Effector CD8-positive, alpha-beta T cell (primary cell): ENCODE results near the gene RAD51C.
"Not testable (repeated sequence)": the region's sequence is repeated elsewhere in the genome, so short reads cannot be mapped to it uniquely, and the experiment has no call there.

Experiments used
- DNase-seq: peaks from one replicate; lab custom pipeline; 2025; lab: John Stamatoyannopoulos, UW

RAD51C gene

DNA sequence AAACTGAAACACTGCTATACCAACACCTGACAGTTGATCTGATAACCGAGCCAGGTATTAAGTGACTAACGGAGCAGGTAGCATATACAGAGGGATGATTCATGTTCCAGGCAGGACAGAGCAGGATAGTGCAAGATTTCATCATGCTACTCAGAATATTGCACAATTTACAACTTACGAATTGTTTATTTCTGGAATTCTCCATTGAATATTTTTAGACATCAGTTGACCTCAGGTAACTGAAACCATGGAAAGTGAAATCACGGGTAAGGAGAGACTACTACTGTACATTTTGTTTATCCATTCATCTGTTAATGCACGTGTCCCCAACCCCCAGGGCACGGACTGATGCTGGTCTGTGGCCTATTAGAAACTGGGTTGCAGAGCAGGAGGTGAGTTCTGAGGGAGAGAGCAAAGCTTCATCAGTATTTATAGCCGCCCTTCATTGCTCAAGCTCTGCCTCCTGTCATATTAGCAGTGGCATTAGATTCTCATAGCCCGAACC is 48.8 kb downstream of the RAD51C start:
- DNase-seq: no peak

DNA sequence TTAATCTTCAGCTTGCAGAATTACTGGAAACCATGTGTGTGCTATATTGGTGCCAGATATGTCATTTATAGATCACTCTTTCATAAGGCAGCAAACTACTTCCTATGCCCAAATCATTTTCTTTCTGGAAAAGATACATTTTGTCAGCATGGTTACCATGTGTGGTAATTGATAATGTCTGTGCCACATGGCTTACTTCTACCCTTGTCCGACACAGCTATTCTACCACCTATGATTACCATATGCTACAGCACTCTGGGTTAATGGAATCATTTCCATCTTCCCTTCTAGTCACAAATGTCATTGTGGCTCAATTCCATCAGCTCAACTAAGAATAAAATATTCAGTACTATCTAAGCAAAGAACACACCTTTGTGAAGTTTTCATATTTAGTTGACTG is 55.3 kb downstream of the RAD51C start:
- DNase-seq: no peak

DNA sequence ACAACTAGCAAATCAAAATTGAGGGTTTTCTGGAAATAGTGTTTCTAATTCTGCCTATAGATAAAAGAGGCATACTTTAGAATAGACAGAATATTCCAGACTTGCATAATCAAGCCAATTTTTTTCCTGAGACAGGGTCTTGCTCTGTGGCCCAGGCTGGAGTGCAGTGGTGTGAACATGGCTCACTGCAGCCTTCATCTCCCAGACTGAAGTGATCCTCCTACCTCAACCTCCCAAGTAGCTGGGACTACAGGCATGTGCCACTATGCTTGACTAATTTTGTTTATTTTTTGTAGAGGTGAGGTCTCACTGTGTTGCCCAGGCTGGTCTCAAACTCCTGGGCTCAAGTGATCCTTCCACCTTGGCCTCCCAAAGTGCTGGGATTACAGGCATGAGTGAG is 57.2 kb downstream of the RAD51C start:
- DNase-seq: not testable (repeated sequence)

DNA sequence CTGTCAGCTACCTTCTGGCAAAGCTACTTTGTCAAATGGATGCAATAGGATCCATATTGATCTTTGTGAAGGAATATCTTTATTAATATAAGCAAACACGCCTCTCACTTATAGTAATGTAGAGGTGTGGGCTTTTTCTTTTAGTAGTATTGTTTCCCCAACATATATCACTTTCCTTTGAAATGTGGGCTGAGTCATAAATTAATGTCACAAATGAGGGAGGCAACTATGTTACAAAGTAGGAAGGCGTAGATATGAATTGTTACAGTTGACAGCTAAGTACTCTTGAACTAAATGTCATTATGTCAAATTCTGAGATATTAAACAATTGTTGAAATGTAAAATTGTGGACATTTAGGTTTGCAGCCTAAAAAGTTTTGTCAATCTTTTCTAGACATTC is 60.6 kb downstream of the RAD51C start:
- DNase-seq: no peak

DNA sequence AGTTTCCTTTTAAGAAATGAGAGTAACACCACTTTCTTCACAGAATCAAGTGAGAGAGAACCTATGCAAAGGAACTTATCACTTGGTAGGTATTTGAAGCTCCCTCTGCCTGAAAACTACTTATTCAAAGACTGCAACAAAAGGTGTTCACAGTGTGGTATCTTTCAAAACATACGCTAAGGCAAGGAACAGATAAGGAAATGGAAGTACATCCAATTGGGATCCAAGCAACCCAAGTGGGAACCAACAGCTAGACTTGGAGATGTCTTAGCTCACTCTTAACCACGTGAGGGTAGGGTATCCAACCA is 62.8 kb downstream of the RAD51C start:
- DNase-seq: no peak

DNA sequence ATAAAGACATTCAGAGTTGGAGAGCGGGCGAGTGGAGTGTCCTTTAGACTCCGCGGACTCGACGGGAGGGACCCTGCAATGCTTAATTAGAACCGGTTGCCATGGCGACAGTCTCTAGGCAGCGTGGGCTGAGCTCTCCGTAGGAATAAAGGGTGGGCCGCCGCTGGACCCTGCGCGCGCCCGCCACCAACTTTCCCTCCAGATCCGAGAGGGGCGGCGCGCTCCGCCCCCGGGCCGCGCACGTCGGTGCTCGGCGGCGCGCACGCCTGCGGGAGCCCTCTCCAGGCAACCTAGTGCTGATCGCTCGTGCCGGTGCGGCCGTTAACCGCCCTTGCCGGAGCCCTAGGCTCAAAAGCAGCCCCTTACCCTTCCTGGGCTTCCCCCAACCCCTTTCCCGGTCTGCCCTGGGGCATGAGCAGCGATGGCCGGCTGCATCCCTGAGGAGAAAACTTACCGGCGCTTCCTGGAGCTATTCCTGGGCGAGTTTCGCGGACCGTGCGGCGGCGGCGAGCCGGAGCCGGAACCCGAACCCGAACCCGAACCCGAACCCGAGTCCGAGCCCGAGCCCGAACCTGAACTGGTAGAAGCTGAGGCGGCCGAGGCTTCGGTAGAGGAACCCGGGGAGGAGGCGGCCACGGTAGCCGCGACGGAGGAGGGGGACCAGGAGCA is 63.3 kb downstream of the RAD51C start, which contains the start of gene PPM1E:
Gene PPM1E, plus strand, starts transcription at position 278 of the 669 bp plus-strand sequence.
- DNase-seq: no peak

DNA sequence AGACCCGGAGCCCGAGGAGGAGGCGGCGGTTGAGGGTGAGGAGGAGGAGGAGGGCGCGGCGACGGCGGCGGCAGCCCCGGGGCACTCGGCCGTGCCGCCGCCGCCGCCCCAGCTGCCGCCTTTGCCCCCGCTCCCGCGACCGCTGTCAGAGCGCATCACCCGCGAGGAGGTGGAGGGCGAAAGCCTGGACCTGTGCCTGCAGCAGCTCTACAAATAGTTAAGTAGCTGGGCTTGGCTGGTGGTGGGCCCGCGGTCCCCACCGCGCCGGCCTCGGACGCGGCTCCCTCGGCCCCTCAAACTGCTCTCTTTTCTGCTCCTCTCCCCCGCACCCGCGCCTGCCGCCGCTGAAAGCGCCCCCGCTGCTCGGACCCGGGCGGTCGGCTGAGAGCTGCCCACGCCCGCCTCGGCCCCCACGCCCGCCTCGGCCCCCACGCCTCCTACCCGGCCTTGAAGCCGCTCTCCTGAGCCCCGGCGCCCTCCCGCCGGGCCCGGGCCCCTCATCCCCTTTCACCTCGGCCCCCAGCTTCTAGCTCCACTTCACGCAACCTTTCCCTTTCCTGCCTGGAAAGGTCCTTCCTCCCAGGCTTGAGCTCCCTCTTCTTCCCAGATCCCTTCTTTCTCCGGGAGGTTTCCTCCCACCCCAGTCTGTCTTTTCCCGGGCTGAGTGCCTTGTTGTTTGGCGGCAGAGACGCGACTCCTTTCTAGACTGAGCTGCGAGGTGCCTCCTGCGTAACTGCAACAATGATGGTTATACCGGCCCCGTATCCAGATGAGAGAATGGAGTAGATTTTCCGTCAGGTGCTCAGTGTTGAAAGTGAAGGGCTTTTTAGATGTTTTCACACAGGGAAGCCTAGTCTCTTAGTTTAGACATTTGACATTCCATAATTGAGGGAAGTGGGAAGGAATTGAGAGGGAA is 64.1 kb downstream of the RAD51C start:
- no peak for DNase-seq

DNA sequence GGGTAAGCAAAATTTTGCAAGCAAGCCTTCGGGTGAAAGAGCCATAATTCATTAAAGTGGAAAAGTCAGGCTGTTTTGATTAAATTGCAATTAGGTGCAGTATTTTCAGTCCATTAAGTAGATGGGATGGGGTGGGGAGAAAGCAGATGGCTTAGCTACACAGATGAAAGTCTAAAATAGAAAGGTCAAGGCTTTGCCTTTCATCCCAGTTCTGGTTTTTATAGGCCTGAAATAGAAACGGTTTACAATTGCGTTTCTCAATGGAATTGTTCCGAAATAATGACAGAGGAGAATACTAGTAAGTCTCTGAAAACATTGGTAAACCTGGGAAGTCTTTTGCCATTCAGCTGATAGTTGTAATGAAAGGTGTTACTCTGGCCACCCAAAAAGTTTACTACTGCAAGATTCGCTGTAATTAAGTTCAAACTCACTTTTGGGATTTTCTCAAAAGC is 64.8 kb downstream of the RAD51C start:
- no peak for DNase-seq

DNA sequence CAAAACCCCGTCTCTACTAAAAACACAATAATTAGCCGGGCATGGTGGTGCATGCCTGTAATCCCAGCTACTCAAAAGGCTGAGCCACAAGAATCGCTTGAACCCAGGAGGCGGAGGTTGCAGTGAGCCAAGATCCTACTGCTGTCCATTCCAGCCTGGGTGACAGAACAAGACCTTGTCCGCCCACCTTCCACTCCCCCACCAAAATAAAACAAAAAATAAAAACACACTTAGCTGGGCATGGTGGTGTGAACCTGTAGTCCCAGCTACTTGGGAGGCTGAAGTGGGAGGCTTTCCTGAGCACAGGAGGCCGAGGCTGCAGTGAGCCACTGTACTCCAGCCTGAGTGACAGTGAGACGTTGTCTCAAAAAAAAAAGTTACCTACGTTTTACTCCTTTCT is 66.5 kb downstream of the RAD51C start:
- DNase-seq: no peak

DNA sequence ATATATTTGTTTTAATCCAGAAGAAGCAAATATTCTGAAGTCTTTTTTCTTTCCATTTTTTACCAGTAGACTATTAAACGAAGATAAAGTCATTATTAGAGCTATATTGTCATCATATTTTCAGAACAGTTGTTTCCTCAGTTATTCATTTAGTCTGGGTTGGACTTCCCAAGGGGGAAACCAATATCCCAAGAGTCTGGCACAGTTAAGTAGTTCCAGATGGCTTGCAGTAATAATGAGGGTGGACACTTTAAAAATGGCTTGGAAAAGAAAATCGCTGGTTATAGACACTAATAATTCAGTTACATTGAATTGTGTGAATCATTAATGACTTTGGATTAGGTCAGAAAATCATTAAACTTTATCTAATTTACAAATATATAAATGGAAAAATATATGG is 67.1 kb downstream of the RAD51C start:
- DNase-seq: no peak

DNA sequence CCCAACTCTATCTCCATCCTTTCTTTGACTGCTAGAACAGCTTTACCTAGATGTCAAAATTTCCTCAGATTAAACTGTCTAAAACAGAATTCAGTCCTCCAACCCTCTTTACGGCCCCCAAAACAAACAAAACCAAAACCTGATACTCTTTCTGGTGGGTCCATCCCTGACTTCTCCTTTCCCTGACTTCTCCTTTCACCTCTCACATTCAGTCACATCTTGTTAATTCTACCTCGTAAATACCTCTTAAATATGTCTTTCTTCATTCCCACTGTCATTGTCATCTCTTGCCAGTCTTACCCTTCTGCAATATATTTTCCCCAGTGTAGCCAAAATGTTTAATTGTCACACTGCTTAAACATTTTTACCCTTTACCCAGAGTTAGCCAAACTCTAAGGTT is 67.8 kb downstream of the RAD51C start:
- no peak for DNase-seq

DNA sequence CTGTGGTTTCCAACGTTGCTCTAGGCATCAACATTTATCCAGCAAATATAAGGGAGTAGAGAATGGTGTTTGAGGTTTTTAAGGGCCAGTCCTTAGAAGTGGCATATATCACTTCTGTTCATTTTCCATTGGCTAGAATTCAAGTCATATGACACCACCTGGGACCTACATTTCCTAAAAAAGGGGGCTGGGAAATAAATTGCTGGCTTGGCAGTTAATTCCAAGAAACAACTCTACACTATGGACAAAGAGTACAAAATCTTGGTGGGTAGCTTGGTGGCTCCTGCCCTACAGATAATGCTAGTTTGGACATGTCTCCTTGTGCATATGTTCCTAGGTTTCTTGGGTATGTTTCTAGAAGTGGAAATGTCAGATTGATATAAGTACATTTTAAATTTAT is 70.9 kb downstream of the RAD51C start:
- DNase-seq: no peak

DNA sequence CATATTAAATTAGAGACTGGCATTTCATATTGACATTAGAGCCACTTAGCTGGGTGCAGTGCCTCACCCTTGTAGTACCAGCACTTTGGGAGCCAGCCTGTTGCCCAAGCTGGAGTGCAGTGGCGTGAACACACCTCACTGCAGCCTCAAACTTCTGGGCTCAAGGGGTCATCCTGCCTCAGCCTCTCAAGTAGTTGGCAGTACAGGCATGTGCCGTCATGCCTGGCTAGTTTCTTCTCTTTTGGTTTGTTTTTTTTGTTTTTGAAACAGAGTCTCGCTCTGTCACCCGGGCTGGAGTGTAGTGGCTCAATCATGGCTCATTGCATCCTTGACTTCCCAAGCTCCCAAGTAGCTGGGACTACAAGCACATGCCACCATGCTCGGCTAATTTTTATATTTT is 72.0 kb downstream of the RAD51C start:
- no peak for DNase-seq

DNA sequence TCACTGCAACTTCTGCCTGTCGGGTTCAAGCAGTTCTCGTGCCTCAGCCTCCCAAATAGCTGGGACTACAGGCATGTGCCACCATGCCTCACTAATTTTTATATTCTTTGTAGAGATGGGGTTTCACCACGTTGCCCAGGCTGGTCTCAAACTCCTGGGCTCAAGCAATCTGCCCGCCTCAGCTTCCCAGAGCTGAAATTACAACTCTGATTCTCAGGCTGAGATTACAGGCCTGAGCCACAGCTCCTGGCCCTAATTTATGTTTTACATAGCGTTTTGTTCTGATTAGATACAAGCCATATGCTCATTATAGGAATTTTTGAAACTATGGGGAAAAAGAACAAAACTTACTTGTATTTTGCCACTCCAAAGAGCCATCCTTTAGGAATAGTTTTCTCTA is 86.1 kb downstream of the RAD51C start:
- not testable (repeated sequence) for DNase-seq

DNA sequence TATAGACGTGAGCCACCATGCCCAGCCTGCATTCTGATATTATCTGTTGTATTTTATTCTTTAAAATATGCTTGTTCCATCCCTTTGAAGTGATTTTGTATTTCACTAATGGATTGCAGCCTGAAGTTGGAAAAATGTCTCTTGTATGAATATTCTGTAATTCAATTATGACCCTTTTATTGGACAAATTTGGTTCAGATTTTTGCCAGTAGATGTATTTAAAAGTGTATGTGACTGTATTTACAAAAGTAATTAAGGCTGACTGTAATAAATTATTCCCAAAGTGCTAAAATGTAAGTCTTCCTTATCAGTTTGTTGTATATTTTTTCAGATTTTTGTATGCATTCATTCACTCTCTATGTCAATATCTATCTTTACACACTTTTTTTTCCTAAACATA is 87.0 kb downstream of the RAD51C start:
- no peak for DNase-seq

DNA sequence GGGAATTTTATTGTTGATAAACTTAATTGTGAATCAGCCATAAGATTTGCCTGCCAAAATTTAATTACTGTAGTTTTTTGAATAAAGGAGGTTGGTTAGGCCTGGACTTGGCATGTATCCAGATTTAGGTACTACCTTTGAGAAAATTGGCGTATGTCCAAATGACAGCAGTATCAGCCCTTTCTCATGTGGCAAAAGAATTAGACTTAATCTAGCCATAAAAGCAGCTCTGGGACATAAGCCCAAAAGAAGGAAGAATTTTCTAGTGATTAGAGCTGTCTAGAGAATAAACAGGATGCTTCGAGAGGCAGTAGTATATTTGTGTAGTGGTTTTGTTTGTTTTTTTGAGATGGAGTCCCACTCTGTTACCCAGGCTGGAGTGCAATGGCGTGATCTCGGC is 91.0 kb downstream of the RAD51C start:
- DNase-seq: no peak

DNA sequence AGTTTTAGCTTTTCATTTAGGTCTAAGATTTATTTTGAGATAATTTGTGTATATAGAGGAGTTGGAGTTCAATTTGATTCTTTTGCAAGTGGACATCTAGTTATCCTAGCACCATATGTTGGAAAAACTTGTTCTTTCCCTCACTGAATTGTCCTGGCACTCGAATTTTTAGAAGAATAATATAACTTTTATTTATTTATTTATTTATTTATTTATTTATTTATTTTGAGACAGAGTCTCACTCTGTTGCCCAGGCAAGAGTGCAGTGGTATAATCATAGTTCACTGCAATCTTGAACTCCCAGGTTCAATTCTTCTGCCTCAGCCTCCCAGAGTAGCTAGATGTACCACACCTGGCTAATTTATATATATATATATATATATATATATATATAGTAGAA is 92.7 kb downstream of the RAD51C start:
- DNase-seq: no peak
